ENCODE data around the gene SECISBP2.

SECISBP2 gene

GRCh38 chr9:89361031-89361430 is 42.7 kb downstream of the SECISBP2 start:
- Histone ChIP-seq H3K4me1 (ENCODE audit: control insufficient read depth, insufficient read depth, low read length) (no peaks in the 10 kb centered on the region), H3K27ac (ENCODE audit: extremely low read depth, low read depth, low read length) (no peak overlapping the region), H3K36me3 (ENCODE audit: control insufficient read depth in 2 of 2, insufficient read depth in 1 of 2, low read length in 2 of 2) (peaks cover 0 to 70% of the 10 kb centered on the region in 2 experiments; a peak in 1 of 3 replicates), H3K9me3 (ENCODE audit: control insufficient read depth, insufficient read depth, low read depth, low read length) (no peaks in the 10 kb centered on the region), H3K4me3 (ENCODE audit: low read depth, low read length) (no peak overlapping the region)
- no peak for TF ChIP-seq ZSCAN16 (tag by site-specific recombination; IDR thresholded peaks at IDR 0.05)
- TF ChIP-seq ZNF10 (tag by site-specific recombination; IDR thresholded peaks at IDR 0.05) = no peak
- no peak for TF ChIP-seq ZNF660 (tag by site-specific recombination; IDR thresholded peaks at IDR 0.05)
- TF ChIP-seq ZNF174 (tag by site-specific recombination; IDR thresholded peaks at IDR 0.05) = no peak
- no peak for TF ChIP-seq ZIC2 (tag by site-specific recombination; IDR thresholded peaks at IDR 0.05)
- ChIA-PET CTCF (no interaction called here), POLR2A (no interaction called here)

GRCh38 chr9:89361816-89362646 is 43.7 kb downstream of the SECISBP2 start:
- ChIA-PET POLR2A (no interaction called here), CTCF (interaction anchor here (0.6 kb wide), 1 partner anchor 628 kb away, joined by 3 read pairs; no protein-coding TSS in a partner anchor)
- H3K36me3 ChIP-seq (ENCODE audit: control insufficient read depth in 2 of 2, insufficient read depth in 1 of 2, low read length in 2 of 2) = peaks cover 0 to 60% of the 10 kb centered on the region in 2 experiments; a peak in 1 of 3 replicates
- H3K4me3 ChIP-seq (ENCODE audit: low read depth, low read length) = no peak overlapping the region
- H3K9me3 ChIP-seq (ENCODE audit: control insufficient read depth, insufficient read depth, low read depth, low read length) = no peaks in the 10 kb centered on the region
- TF ChIP-seq WT1 (tag by site-specific recombination; IDR thresholded peaks at IDR 0.05) (no peak), PRDM4 (tag by site-specific recombination; IDR thresholded peaks at IDR 0.05) (no peak), ZNF704 (tag by site-specific recombination; IDR thresholded peaks at IDR 0.05) (no peak), ZNF548 (tag by site-specific recombination; IDR thresholded peaks at IDR 0.05) (no peak), ZNF600 (tag by site-specific recombination; IDR thresholded peaks at IDR 0.05) (no peak), OSR2 (tag by site-specific recombination; IDR thresholded peaks at IDR 0.05) (no peak), ZNF768 (tag by site-specific recombination; IDR thresholded peaks at IDR 0.05) (no peak), ZNF121 (tag by site-specific recombination; IDR thresholded peaks at IDR 0.05) (no peak), ZNF221 (tag by site-specific recombination; IDR thresholded peaks at IDR 0.05; ENCODE audit: borderline replicate concordance) (no peak)
- no peaks in the 10 kb centered on the region for H3K4me1 ChIP-seq (ENCODE audit: control insufficient read depth, insufficient read depth, low read length)
- H3K27ac ChIP-seq (ENCODE audit: extremely low read depth, low read depth, low read length) = no peak overlapping the region

- Histone ChIP-seq H3K36me3 (ENCODE audit: control insufficient read depth in 2 of 2, insufficient read depth in 1 of 2, low read length in 2 of 2) (peaks cover 0 to 53% of the 10 kb centered on the region in 2 experiments; a peak in 1 of 3 replicates), H3K4me3 (ENCODE audit: low read depth, low read length) (no peak overlapping the region), H3K4me1 (ENCODE audit: control insufficient read depth, insufficient read depth, low read length) (no peaks in the 10 kb centered on the region), H3K9me3 (ENCODE audit: control insufficient read depth, insufficient read depth, low read depth, low read length) (no peaks in the 10 kb centered on the region), H3K27ac (ENCODE audit: extremely low read depth, low read depth, low read length) (no peak overlapping the region)
- POLR2A ChIA-PET = no interaction called here
- CTCF ChIA-PET = interaction anchor here (1.3 kb wide), 1 partner anchor 186 kb away, joined by 6 read pairs; no protein-coding TSS in a partner anchor
- TF ChIP-seq ZNF514 (tag by site-specific recombination; IDR thresholded peaks at IDR 0.05) = no peak
- TF ChIP-seq ZNF362 (tag by site-specific recombination; IDR thresholded peaks at IDR 0.05) = no peak
- TF ChIP-seq SCRT2 (tag by site-specific recombination; IDR thresholded peaks at IDR 0.05) = no peak
- TF ChIP-seq ZNF366 (tag by site-specific recombination; conservative IDR thresholded peaks at IDR 0.05) = no peak
- no peak for TF ChIP-seq ZNF610 (tag by site-specific recombination; IDR thresholded peaks at IDR 0.05; ENCODE audit: borderline replicate concordance)
- TF ChIP-seq TCF7L2 (IDR thresholded peaks at IDR 0.05; ENCODE audit: borderline replicate concordance, low read depth, low read length) = no peak
- no peak for TF ChIP-seq ZNF670 (tag by site-specific recombination; IDR thresholded peaks at IDR 0.05; ENCODE audit: low read depth)
- TF ChIP-seq ZNF350 (tag by site-specific recombination; IDR thresholded peaks at IDR 0.05) = no peak
- TF ChIP-seq ZEB2 (tag by site-specific recombination; IDR thresholded peaks at IDR 0.05) = no peak
- no peak for TF ChIP-seq ZSCAN5A (tag by site-specific recombination; IDR thresholded peaks at IDR 0.05)
- no peak for TF ChIP-seq ZNF214 (tag by site-specific recombination; IDR thresholded peaks at IDR 0.05; ENCODE audit: borderline replicate concordance)
- no peak for TF ChIP-seq ZNF23 (tag by site-specific recombination; IDR thresholded peaks at IDR 0.05; ENCODE audit: borderline replicate concordance)
These were observed 44.5 kb downstream of the SECISBP2 start for GRCh38 chr9:89362647-89363310.
